ENCODE data around the gene ZDHHC12.

DNA sequence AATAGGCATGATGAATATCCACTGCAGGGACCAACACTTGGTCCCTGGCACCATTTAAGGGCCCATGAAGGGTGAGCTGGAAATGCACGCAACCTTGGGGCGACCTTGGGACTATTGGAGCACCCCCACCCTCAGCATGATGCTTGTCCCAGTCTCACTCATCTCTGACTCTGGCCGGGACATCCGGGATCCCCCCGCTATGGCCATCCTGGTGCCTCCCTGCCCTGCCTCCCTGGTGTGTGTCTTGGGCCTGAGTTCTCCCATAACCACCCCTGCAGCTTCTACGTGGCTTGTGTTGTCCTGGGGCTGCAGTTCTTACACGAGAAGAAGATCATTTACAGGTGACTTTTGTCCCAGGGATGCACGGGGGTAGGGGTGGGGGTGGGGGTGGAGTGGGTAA lies 5.9 kb downstream of the ZDHHC12 start:
- TF ChIP-seq, protein P1, sequence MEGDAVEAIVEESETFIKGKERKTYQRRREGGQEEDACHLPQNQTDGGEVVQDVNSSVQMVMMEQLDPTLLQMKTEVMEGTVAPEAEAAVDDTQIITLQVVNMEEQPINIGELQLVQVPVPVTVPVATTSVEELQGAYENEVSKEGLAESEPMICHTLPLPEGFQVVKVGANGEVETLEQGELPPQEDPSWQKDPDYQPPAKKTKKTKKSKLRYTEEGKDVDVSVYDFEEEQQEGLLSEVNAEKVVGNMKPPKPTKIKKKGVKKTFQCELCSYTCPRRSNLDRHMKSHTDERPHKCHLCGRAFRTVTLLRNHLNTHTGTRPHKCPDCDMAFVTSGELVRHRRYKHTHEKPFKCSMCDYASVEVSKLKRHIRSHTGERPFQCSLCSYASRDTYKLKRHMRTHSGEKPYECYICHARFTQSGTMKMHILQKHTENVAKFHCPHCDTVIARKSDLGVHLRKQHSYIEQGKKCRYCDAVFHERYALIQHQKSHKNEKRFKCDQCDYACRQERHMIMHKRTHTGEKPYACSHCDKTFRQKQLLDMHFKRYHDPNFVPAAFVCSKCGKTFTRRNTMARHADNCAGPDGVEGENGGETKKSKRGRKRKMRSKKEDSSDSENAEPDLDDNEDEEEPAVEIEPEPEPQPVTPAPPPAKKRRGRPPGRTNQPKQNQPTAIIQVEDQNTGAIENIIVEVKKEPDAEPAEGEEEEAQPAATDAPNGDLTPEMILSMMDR (IDR thresholded peaks at IDR 0.05; ENCODE audit: low read depth, low read length, missing input control): no peak
- TF ChIP-seq, protein P2, sequence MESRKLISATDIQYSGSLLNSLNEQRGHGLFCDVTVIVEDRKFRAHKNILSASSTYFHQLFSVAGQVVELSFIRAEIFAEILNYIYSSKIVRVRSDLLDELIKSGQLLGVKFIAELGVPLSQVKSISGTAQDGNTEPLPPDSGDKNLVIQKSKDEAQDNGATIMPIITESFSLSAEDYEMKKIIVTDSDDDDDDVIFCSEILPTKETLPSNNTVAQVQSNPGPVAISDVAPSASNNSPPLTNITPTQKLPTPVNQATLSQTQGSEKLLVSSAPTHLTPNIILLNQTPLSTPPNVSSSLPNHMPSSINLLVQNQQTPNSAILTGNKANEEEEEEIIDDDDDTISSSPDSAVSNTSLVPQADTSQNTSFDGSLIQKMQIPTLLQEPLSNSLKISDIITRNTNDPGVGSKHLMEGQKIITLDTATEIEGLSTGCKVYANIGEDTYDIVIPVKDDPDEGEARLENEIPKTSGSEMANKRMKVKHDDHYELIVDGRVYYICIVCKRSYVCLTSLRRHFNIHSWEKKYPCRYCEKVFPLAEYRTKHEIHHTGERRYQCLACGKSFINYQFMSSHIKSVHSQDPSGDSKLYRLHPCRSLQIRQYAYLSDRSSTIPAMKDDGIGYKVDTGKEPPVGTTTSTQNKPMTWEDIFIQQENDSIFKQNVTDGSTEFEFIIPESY (IDR thresholded peaks at IDR 0.05): no peak
- TF ChIP-seq, protein P3, sequence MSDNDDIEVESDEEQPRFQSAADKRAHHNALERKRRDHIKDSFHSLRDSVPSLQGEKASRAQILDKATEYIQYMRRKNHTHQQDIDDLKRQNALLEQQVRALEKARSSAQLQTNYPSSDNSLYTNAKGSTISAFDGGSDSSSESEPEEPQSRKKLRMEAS (IDR thresholded peaks at IDR 0.05): no peak
- TF ChIP-seq GABPA (IDR thresholded peaks at IDR 0.05 in 1 of 2, conservative IDR thresholded peaks at IDR 0.05 in 1 of 2) (no peak), RAD21 (IDR thresholded peaks at IDR 0.05) (no peak), TAF1 (conservative IDR thresholded peaks at IDR 0.05) (no peak), SP1 (IDR thresholded peaks at IDR 0.05) (no peak), ATF3 (IDR thresholded peaks at IDR 0.05) (no peak), REST (IDR thresholded peaks at IDR 0.05) (no peak), YY1 (IDR thresholded peaks at IDR 0.05) (no peak), EGR1 (IDR thresholded peaks at IDR 0.05; ENCODE audit: low read depth in 2 of 2) (no peak), HNF4G (IDR thresholded peaks at IDR 0.05) (no peak), FOXA2 (IDR thresholded peaks at IDR 0.05) (no peak), FOXA1 (IDR thresholded peaks at IDR 0.05) (no peak)

Data from liver (tissue), 3 donors.